GM15510 (cell line): ENCODE data around the gene MED27.

Experiments used
- POLR2A ChIP-seq: IDR thresholded peaks from 3 replicates; pipeline ENCODE4 v1.6.1; 2011; ENCODE audit warnings: borderline replicate concordance; ENCODE audit not compliant: insufficient read length; ENCODE audit errors: extremely low read depth

MED27 gene

GRCh38 chr9:131836607-131837315 lies 242.9 kb downstream of the MED27 start:
- no peak for TF ChIP-seq POLR2A

GRCh38 chr9:131836021-131836420 lies 243.6 kb downstream of the MED27 start:
- no peak for TF ChIP-seq POLR2A

DNA sequence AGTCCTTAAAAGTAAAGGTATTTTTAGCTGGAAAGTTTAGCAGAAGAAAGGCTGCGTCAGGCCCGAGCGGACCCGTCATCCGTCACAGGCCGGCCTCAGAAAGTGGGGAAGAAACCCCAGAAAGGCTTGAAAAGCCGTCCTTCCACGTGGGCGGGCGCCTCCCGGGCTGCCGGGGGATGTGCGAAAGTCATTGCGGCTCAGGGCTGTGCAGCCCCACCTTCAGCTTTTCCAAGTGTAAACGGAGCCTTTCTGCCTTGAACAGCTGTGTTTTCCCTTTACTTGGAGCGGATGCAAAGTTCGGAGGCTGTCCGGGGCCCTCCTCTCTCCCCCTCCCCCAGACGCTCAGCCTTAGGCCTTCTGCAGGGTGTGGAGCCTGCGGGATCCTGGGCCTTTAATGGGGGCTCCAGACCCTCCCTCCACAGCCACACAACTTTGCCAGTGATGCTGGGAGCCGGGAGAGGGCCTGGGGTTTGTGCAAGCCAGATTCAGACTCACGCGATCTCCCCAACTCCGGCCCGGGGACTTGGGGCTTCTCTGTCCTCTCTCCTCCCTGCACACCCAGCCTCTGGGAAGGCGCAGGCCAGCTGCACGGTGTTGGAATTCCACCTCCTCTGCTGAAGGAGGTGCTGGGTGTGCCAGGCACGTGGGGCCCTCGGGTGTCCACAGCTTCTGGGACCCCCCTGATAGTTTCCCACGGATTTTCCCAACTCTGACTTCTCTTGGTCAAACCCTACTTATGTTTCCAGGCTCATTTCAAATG lies 244.3 kb downstream of the MED27 start:
- TF ChIP-seq POLR2A: no peak

GRCh38 chr9:131834721-131835120 lies 244.9 kb downstream of the MED27 start:
- no peak for TF ChIP-seq POLR2A

DNA sequence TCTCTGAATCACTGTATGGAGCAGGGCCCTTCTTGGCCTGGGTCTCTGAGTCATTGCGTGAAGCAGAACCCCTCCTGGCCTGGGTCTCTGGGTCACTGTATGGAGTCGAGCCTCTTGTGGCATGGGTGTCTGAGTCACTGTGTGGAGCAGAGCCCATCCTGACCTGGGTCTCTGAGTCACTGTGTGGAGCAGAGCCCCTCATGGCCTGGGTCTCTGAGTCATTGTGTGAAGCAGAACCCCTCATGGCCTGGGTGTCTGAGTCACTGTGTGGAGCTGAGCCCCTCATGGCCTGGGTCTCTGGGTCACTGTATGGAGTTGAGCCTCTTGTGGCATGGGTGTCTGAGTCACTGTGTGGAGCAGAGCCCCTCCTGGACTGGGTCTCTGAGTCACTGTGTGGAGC lies 245.8 kb downstream of the MED27 start:
- no peak for TF ChIP-seq POLR2A

- no peak for TF ChIP-seq POLR2A
Observed at GRCh38 chr9:131833083-131833482, 246.6 kb downstream of the MED27 start.

- TF ChIP-seq POLR2A: no peak
Observed at GRCh38 chr9:131831380-131832165, 248.1 kb downstream of the MED27 start.

- TF ChIP-seq POLR2A: no peak
Observed at GRCh38 chr9:131827821-131828369, 251.8 kb downstream of the MED27 start.

- TF ChIP-seq POLR2A: no peak
Observed at GRCh38 chr9:131826966-131827525, 252.6 kb downstream of the MED27 start.

GRCh38 chr9:131826053-131826452 lies 253.6 kb downstream of the MED27 start:
- TF ChIP-seq POLR2A: no peak

GRCh38 chr9:131824953-131825495 lies 254.6 kb downstream of the MED27 start:
- TF ChIP-seq POLR2A: no peak

GRCh38 chr9:131824155-131824594 lies 255.5 kb downstream of the MED27 start:
- TF ChIP-seq POLR2A: no peak

- no peak for TF ChIP-seq POLR2A
Observed at GRCh38 chr9:131823701-131824146, 255.9 kb downstream of the MED27 start.

GRCh38 chr9:131818089-131818488 lies 261.6 kb downstream of the MED27 start:
- TF ChIP-seq POLR2A: no peak
